NCI-H1436 treated with DMSO at 0.1 percent for 48 hours (cell line): ENCODE data around the gene SLC35G2.
"Not testable (repeated sequence)": the region's sequence is repeated elsewhere in the genome, so short reads cannot be mapped to it uniquely, and the experiment has no call there.

Experiments
- DNase-seq: peaks from one replicate; lab custom pipeline; 2025; lab: John Stamatoyannopoulos, UW

The SLC35G2 gene

DNA sequence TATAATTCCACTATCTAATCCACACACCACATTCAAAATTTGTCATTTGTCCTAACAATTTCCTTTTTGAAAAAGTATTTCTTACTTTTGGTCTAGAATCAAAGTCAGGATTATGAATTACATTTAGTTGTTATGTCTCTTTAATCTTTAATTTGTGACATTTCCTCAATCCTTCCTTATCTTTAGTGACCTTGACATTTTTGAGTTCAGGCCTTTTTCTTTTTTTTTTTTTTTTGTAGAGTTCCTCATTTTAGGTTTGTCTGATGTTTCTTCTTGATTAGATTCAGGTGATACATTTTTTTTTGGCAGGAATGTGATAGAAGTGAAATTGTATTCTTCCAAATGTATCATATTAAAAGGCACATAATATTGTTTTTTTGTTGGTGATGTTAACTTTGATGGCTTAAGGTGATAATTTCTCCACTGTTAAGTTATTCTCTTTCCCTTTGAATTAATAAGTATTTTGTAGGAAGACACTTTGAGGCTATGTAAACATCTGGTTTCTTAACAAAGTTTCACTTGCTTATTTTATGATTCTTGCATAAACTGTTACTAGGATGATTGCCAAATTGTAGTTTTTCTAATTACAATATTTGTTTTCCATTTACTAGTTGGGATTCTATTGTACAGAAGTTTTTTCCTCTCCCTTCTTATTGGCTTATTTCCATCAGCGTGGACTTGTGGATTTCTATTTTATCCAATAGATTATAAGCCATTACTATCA is 16.3 kb downstream of the SLC35G2 start:
- no peak for DNase-seq

DNA sequence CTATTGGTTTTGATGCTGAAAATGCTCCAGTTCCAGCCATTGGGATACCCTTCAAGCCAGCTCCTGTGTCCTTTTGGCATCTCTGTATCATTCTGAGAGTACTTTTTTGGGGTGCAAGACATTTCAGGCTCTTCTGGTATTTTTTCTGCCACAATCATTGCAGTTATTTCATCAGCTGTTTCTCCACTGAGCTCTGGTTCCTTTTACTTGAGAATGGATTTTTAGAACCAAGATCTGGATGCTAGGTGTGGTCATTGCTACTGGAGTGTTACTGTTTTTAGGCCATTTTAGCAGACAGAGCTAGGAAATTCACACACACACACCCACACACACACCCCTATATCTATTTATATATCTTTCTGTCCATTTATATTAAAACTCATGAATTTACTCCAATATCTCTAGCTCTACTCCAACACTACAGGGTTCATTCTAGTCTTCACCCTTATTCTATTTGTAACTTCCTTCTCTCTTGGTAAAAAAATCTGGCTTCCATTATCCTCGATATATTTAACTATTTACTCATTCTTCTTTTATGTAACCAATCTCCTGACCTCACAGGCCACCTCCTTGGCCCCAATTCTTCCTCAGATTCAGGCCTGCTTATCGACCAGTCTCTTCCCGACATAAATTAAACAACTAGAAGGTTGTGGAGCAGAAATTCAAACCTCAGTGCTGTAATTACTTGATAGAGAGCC is 17.0 kb downstream of the SLC35G2 start:
- DNase-seq, result no peak

DNA sequence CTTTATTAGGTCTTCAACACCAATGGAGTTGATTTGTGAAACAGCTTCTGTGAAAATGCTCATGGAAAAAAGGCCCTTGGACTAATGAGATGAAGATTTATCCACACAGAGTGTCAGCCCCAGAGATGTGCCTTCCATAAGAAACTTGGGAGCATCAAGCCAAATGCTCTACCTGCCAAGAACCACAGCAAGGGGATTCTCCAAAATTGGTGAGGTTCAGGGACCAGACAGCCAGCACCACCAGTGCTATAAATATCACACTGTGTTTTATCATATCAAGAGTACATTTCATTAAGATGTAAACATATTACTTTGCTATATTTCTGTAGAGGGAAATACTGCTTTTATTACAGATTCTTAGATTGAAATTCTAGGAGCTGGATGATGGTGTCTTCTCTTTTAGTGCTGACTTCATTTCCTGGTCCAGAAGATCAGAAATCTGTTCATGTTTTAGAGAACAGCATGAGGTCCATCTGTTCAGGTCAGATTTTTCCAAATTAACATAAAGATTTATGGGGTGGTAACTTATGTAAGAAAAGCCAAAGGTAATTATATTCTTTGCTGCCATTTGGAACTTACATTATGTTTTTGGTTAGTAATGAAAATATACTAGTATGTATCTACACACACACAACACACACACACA is 17.7 kb downstream of the SLC35G2 start:
- no peak for DNase-seq

DNA sequence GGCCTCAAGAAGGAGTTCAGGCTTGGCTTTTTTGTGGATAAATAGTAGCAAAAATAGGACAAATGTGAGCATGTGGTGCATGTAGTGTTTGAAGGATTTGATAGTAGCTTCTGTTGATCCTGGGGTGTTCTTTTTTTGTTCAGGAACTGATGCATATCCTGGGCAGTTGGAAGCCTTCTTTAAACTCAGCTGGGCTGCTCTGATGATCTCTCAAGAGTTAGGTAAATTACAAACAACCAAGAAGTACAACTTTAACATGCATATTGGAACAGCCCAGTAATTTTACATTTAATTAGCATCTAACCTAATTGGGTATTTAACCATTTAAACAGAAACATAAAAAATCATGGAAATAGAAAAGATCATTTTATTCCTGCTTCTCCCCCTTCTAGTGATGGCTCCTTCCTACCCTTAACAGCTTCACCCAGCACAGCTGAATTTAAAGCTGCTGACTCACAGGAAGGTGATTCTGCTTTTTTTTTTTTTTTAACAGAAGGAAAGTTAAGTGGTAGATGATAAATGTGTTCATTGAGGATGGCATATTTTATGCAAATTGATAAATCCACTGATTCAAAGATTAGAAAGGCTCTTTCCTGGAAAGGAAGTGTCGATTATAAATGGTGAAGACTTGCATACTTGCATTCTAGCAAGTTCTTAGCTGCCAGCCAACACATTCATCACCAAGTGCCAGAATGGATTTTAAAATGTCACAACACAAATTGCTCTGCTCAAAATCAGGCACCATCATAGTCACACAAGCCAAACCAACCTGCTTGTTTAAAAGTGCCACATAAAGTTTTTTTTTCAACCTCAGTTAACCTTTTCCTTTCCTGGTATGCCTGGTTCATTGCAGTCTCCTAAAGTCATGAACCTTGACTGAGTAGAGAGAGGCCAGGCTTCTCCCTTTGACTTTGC is 20.0 kb downstream of the SLC35G2 start:
- no peak for DNase-seq

DNA sequence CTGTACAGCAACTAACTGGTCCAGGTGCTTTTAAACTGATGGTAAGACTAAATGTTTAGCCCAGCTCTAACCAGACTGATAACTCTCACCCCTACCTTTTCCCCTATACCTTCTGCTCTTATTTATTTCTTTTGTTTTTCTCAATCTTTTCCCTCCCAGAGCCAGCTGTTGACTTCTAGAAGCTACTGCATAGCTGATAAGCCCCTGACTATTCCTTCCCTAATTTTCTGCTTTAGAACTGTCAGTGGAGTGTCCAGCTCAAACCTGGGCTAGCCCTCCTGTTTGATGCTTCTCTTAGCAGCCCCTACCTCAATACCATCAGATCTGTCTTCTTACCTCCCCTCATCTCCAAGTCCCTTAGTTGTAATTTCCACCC is 20.6 kb downstream of the SLC35G2 start:
- no peak for DNase-seq

DNA sequence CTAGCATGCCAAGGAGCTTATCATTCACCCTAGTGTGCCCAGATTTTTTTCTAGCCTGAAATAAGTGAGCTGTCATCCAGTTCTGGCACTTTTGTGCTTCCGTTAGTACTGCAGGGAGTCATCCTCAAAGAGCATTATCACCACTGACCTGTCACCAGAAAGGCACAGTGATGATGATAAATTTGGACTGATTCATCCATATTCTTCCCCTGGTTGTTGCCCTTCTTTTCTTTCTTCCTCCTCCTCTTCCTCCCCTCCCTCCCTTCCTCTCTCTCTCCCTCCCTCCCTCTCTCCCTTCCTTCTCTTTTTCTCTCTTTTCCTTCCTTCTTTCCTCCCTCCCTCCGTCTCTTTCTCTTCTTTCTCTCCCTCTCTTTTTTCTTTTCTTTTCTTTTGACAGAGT is 21.3 kb downstream of the SLC35G2 start:
- DNase-seq, result no peak

DNA sequence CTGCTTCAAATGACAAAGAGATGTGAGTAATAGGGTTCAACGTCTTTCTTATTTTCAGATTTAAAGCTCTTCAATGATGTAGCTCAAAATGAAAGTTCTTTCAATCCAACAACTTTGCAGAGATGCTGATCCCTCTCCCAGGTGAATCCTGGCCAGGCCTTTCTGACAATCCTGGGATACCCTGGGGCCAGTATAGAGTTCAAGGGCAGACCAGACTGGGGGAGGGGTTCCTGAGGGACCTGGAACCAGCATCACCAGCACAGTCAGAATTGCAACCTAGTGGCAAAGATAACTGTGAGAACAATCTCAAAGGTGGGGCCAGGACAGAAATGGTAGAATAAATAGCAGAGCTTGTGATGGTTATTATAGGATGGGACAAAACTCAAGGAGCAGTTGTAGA is 23.4 kb downstream of the SLC35G2 start:
- DNase-seq, result no peak

DNA sequence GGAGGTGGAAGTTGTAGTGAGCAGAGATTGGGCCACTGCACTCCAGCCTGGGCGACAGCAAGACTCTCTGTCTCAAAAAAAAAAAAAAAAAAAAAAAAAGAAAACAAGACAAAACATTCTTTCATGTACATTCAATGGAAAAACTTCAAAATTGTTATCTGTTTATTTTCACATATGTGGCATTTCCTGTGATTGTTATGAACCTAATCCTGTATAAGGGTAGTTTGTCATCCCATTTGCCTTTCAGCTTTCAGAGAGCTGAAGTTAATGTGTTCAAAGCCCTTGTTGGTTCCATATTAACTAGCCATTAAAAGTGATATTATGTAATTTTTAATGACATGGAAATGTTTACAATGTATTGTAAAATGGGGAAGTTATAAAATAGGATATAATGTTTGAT is 25.8 kb downstream of the SLC35G2 start:
- DNase-seq, result no peak

DNA sequence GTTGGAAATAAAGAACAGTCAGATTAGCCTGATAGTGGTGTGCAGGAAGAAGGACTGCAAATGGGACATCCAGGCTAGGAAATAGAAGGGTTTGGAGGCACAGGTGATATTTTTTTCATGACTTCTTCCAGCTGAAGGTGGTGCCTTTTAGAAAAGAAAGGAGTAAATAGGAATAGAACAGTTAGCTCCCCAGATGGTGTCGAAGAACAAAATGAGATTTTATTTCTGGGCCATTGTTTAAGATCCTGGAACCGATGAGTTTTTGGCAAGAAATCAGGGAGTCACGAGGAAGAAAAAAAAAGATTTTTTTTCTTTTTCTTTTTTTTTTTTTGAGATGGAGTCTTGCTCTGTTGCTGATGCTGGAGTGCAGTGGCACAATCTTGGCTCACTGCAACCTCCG is 33.3 kb downstream of the SLC35G2 start:
- DNase-seq, result no peak

DNA sequence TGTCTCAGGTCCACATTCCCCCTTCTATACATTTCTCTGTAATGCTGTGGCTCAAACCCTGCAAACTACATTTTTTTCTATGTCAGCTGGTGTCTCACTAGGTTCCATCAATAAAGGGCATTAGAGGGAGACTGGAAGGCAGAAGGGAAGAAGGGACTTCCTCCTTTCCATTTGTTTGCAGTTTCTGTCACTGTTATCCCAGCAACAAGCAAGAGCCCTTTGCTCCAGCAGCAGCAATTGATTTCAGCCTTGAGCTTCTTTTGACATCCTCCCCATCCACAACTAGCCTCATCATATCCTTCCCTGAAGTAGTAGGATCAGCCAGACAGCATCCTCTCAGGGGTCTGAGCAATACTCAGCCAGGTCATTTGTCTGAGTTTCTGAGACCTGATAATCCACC is 37.7 kb downstream of the SLC35G2 start:
- DNase-seq, result no peak

DNA sequence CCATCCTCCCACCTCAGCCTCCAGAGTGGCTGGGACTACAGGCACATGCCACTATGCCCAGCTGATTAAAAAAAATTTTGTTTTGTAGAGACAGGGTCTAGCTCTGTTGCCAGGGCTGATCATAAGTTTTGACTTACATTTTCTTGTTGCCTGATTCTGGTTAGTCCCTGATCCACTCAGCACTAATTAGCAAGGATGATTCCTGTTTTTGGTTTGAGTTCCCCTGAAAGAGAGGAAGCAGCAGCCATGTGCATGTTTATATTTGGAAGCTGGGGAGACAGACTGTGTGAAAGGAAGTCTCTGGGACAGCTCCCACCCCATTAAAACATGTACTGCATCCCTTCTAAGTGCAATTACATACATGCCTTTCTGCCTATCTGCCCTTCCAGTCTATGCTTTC is 39.5 kb downstream of the SLC35G2 start:
- DNase-seq, result no peak

DNA sequence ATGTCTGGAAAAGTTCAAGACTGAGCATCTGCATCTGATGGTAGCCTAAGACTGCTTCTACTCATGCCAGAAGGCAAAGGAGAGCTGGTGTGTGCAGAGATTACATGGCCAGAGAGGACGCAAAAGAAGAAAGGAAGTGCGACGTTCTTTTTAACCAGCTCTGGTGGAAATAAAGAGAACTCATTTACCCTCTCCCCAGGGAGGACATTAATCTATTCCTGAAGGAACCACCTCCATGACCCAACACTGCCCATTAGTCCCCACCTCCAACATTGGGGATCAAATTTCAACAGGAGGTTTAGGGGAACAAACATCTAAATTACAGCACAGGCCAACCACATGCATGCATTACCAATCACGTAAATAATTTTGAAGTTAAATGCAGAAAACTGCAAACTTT is 41.6 kb downstream of the SLC35G2 start:
- DNase-seq, result peak; percentile 44

DNA sequence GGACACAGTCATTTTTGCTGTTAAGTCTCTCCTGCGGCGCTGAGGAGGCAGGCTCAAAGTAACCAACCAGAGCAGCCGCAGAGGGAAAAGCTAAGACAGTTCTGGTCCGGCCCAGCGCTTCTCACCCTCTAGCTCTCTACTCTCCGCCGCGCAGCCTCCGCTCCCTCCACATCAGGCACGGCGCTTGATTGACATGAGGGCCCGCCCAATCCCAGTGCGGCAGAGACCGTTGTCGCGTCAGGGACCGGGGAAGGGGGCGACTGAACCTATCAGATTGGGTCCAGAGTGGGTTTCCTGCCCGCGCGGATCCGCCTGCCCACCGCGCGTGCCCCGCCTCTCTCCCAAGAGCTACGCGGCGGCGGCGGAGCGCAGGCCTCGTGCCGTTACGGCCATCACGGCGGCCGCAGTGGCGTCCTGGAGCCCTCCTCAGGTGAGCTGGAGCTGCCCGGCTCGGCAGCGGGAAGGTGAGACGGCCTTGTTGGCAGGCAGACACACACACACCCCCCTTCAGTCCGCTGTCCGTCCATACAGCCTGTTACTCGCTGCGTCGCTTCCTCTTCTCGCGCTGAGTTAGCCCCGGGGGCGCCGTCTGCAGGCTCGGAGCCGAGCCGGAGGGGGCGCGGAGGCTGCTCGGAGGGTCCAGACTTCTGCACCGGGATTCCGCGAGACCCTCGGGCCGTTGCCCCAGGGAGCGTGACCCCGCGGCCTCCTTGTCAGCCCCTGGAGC is 43.1 kb downstream of the SLC35G2 start, which contains the start of gene NCK1:
Gene NCK1 (plus strand): TSS at position 319 of the 727 bp plus-strand sequence. CDS start 65,794 bp downstream, outside the sequence.
- DNase-seq, result peak; percentile 92

DNA sequence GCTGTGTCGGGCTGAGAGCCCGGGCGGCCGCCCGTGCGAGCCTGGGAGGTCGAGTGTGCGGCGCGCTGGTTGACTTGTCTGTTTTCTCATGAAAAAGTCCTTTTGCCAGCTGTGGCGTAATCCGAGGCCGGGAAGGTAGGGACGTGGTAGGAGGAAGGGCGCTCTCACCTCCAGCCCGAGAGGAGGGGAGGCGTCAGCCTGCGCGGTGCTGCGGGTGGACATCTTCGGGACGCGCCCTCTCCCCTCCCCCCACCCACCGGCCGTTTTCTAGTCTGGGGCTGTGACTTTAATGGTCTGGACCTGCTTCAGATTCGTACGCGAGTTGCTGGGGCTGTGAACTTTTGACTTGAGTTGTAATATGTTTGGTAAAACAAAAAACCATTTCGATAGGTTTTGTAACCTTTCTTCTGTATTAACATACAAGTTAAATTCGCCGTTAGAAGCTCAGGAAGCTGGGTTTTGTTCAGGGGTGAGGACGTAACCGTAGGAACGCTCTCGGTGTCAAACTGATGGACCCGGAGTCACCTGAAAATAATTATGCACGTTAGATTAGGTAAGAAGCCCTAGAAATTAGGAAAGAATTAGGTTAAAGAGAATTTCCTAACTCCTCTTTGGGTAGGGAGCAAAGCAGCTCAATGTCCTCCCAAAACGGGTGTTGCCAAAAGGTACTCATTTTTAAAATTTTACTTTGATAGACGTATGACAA is 43.8 kb downstream of the SLC35G2 start:
- DNase-seq, result no peak

DNA sequence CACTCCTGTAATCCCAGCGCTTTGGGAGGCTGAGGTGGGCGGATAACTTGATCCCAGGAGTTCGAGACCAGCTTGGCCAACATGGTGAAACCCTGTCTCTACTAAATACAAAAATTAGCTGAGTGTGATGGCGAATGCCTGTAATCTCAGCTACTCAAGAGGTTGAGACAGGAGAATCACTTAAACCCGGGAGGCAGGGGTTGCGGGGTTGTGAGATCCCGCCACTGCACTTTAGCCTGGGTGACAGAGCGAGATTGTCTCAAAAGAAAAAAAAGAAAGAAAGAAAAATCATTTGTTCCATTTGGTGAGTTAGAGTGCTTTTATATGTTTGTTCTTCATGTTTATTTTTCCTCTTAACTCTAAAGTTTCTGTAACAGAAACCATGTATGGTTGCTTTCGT is 50.4 kb downstream of the SLC35G2 start:
- DNase-seq, result no peak

DNA sequence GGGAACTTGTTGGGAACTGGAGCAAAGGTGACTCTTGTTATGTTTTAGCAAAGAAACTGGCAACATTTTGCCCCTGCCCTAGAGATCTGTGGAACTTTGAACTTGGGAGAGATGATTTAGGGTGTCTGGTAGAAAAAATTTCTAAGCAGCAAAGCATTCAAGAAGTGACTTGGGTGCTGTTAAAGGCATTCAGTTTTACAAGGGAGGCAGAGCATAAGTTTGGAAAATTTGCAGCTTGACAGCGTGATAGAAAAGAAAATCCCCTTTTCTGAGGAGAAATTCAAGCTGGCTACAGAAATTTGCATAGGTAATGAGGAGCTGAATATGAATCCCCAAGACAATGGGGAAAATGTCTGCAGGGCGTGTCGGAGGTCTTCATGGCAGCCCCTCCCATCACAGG is 53.3 kb downstream of the SLC35G2 start:
- DNase-seq, result not testable (repeated sequence)

DNA sequence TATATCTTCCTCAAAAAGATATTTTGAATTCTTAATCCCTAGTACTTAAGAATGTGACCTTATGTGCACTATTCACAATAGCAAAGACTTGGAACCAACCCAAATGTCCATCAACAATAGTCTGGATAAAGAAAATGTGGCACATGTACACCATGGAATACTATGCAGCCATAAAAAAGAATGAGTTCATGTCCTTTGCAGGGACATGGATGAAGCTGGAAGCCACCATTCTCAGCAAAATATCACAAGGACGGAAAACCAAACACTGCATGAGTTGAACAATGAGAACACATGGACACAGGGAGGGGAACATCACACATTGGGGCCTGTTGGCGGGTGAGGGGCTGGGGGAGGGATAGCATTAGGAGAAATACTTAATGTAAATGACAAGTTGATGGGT is 60.6 kb downstream of the SLC35G2 start:
- DNase-seq, result not testable (repeated sequence)

DNA sequence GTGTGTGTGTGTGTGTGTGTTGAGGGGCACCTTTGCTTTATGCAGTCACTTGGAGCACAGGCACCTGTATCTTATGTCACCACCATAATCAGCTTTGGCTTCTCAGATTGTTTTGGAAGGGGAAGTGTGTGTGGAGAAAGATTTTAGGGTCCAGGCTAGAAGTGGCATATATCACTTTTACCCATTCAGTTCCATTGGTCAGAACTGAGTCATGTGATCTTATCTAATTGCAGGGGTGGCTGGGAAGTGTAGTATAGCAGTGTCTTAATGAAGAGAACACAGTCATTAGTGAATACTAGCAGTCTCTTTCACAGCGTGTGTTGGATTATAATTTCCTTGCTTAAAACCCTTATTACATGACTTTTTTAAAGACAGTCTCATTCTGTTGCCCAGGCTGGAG is 63.6 kb downstream of the SLC35G2 start:
- DNase-seq, result peak; percentile 33

DNA sequence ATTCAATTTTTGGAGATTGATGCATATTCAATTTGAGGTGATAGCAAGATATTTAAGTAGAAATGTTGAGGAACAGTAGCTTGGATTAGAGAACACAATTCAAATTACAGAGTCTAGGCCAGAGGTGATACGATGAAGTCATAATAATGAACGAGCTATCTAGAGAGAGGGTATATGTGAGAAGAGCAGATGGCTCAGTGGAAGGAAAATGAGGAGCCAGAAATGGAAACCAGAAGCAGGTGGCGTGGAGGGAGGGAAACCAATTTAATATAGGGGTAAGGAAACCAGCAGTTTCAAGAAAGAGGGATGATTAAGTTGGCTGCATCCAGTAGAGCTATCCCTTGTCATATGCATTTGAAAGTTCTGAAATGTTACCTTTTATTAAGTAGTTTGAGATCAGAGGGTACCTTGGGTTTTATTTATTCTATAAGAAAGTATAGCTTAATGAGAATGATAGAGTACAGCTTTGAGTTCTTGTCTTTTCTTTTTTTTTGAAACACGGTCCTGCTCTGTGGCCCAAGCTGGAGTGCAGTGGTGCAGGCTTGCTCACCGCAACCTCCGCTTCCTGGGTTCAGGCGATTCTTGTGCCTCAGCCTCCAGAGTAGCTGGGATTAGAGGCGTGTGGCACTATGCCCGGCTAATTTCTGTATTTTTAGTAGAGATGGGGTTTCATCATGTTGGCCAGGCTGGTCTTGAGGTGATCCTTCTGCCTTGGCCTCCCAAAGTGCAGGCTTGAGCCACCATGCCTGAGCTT is 65.2 kb downstream of the SLC35G2 start:
- DNase-seq, result no peak
